OCI-LY1 (cell line): ENCODE results near the gene ZNF319.
A peak's percentile ranks its signal among the peaks of the same experiment; 100 is the strongest.

Experiments
- H2AFZ ChIP-seq: fragments of 200-600 bp; sonication (generic), shearing (Covaris generic); 2 replicates; pipeline ENCODE4 v1.6.0; 2014; ENCODE audit warnings: antibody characterized with exemption, mild to moderate bottlenecking, low read length
- H3F3A ChIP-seq: fragments of 200-600 bp; sonication (generic), shearing (Covaris generic); 2 replicates; pipeline ENCODE4 v1.6.0; 2014; ENCODE audit warnings: mild to moderate bottlenecking, antibody characterized with exemption, low read length, moderate library complexity; ENCODE audit not compliant: insufficient read depth
- H3K27ac ChIP-seq: fragments of 200-600 bp; sonication (generic); 2 replicates; pipeline ENCODE4 v1.5.1; 2014; ENCODE audit warnings: low read length, mixed run types, mild to moderate bottlenecking, low read depth; ENCODE audit not compliant: poor library complexity, severe bottlenecking
- H3K27me3 ChIP-seq: fragments of 200-600 bp; sonication (generic); 2 replicates; pipeline ENCODE4 v1.6.0; 2014; ENCODE audit warnings: antibody characterized with exemption, mild to moderate bottlenecking, low read length, moderate library complexity; ENCODE audit not compliant: insufficient read depth
- H3K36me3 ChIP-seq: fragments of 200-600 bp; sonication (generic); 2 replicates; pipeline ENCODE4 v1.6.1; 2014; ENCODE audit warnings: mild to moderate bottlenecking, antibody characterized with exemption, low read length, moderate library complexity, mixed read lengths; ENCODE audit not compliant: insufficient read depth
- H3K4me1 ChIP-seq: fragments of 200-600 bp; sonication (generic); 2 replicates; pipeline ENCODE4 v1.5.1; 2014; ENCODE audit warnings: mild to moderate bottlenecking, low read length, moderate library complexity; ENCODE audit not compliant: insufficient read depth, severe bottlenecking
- H3K4me2 ChIP-seq: fragments of 200-600 bp; sonication (generic), shearing (Covaris generic); 2 replicates; pipeline ENCODE4 v1.6.1; 2014; ENCODE audit warnings: low read length
- H3K4me3 ChIP-seq: fragments of 200-600 bp; sonication (generic); 2 replicates; pipeline ENCODE4 v1.5.1; 2014; ENCODE audit warnings: low read length, low read depth, mild to moderate bottlenecking, mixed read lengths; ENCODE audit not compliant: poor library complexity, severe bottlenecking
- H3K79me2 ChIP-seq: fragments of 200-600 bp; shearing (Covaris generic); 2 replicates; pipeline ENCODE4 v1.6.1; 2016; ENCODE audit warnings: mixed run types, low read length, mixed read lengths; ENCODE audit not compliant: insufficient read depth
- H3K9ac ChIP-seq: fragments of 200-600 bp; sonication (generic), shearing (Covaris generic); 2 replicates; pipeline ENCODE4 v1.6.1; 2014; ENCODE audit warnings: mild to moderate bottlenecking, low read length, mixed read lengths
- H3K9me2 ChIP-seq: fragments of 200-600 bp; sonication (generic), shearing (Covaris generic); 2 replicates; pipeline ENCODE4 v1.6.1; 2014; ENCODE audit warnings: low read depth, mild to moderate bottlenecking, low read length, mixed read lengths
- H3K9me3 ChIP-seq: fragments of 200-600 bp; shearing (Covaris generic); 2 replicates; pipeline ENCODE4 v1.6.1; 2014; ENCODE audit warnings: low read length, mixed read lengths
- H4K20me1 ChIP-seq: fragments of 200-600 bp; sonication (generic), shearing (Covaris generic); 2 replicates; pipeline ENCODE4 v1.6.0; 2016; ENCODE audit warnings: mild to moderate bottlenecking, low read length; ENCODE audit not compliant: insufficient read depth
- EZH2 ChIP-seq: fragments of 200-600 bp; sonication (generic), shearing (Covaris generic); IDR thresholded peaks from 2 replicates; pipeline ENCODE4 v1.8.0; 2017; ENCODE audit warnings: borderline replicate concordance, mixed run types, mild to moderate bottlenecking, antibody characterized with exemption, low read length, moderate library complexity, mixed read lengths
- TF ChIP-seq, protein P1 (sequence below): fragments of 200-600 bp; sonication (generic), shearing (Covaris generic); IDR thresholded peaks from 2 replicates; pipeline ENCODE4 v1.5.1; 2017; ENCODE audit warnings: mild to moderate bottlenecking, antibody characterized with exemption, low read length, moderate library complexity, mixed read lengths

The ZNF319 gene

DNA sequence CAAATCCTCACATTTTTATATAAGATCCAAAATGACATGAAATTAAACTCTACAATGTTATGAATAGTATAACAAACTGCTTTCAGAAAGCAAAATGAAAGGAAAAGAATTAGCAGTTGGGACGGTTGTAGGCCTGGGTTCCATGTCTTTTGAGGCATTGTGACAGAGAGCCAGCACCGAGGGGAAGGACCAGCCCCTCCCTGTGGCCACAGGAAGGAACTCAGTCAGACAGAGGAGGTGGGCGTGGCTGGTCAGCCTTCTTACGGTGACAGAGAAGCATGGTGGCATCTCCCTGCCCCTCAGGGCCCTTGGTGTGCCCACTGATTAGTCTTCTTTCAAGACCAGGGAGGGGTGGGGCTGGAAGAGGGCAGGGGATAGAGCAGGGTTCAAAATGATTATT is 5.7 kb downstream of the ZNF319 start:
- H3K9ac ChIP-seq, result no peak overlapping the region
- no peak overlapping the region for H3K4me3 ChIP-seq
- H4K20me1 ChIP-seq, result no peaks in the 10 kb centered on the region
- H3K79me2 ChIP-seq, result no peaks in the 10 kb centered on the region
- H3K27ac ChIP-seq, result no peak overlapping the region
- H3K9me3 ChIP-seq, result no peaks in the 10 kb centered on the region
- H3K4me1 ChIP-seq, result peaks cover 11% of the 10 kb centered on the region
- H3K9me2 ChIP-seq, result no peaks in the 10 kb centered on the region
- H3K36me3 ChIP-seq, result peaks cover 19% of the 10 kb centered on the region
- H3F3A ChIP-seq, result no peaks in the 10 kb centered on the region
- H3K27me3 ChIP-seq, result 0 out of 2 replicates have a peak, but pooled peaks cover 6% of the 10 kb centered on the region
- H3K4me2 ChIP-seq, result no peak overlapping the region
- TF ChIP-seq, protein P1, sequence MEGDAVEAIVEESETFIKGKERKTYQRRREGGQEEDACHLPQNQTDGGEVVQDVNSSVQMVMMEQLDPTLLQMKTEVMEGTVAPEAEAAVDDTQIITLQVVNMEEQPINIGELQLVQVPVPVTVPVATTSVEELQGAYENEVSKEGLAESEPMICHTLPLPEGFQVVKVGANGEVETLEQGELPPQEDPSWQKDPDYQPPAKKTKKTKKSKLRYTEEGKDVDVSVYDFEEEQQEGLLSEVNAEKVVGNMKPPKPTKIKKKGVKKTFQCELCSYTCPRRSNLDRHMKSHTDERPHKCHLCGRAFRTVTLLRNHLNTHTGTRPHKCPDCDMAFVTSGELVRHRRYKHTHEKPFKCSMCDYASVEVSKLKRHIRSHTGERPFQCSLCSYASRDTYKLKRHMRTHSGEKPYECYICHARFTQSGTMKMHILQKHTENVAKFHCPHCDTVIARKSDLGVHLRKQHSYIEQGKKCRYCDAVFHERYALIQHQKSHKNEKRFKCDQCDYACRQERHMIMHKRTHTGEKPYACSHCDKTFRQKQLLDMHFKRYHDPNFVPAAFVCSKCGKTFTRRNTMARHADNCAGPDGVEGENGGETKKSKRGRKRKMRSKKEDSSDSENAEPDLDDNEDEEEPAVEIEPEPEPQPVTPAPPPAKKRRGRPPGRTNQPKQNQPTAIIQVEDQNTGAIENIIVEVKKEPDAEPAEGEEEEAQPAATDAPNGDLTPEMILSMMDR, result peak; percentile 32; the same call in 1 of the 2 replicates
- TF ChIP-seq EZH2, result no peak
- H2AFZ ChIP-seq, result no peak overlapping the region

DNA sequence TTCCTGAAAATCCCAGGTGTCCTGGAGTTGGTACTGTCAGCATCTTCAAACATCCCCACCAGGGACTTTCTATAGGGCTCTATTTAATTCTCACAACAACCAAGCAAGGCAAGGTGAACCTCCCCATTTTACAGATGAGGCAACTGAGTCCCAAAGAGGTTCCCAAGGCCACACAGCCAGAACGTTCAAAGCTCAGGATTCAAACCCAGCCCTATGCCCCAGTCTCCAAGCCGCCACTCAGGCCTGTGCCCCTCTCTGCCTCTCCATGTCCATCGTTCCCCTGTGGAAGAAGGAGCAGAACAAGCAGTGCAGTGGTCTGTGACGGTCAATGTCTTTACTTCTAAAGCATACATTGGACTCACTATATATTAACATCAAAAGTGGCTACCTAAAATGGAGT is 6.1 kb downstream of the ZNF319 start:
- TF ChIP-seq, protein P1, result no peak
- H2AFZ ChIP-seq, result no peak overlapping the region
- no peak overlapping the region for H3K4me2 ChIP-seq
- no peaks in the 10 kb centered on the region for H3K79me2 ChIP-seq
- no peaks in the 10 kb centered on the region for H3F3A ChIP-seq
- H3K9me3 ChIP-seq, result no peaks in the 10 kb centered on the region
- H3K27me3 ChIP-seq, result 0 out of 2 replicates have a peak, but pooled peaks cover 6% of the 10 kb centered on the region
- no peak overlapping the region for H3K27ac ChIP-seq
- peaks cover 19% of the 10 kb centered on the region for H3K36me3 ChIP-seq
- H3K4me3 ChIP-seq, result no peak overlapping the region
- no peaks in the 10 kb centered on the region for H3K9me2 ChIP-seq
- no peak overlapping the region for H3K9ac ChIP-seq
- no peaks in the 10 kb centered on the region for H4K20me1 ChIP-seq
- peaks cover 7% of the 10 kb centered on the region for H3K4me1 ChIP-seq

DNA sequence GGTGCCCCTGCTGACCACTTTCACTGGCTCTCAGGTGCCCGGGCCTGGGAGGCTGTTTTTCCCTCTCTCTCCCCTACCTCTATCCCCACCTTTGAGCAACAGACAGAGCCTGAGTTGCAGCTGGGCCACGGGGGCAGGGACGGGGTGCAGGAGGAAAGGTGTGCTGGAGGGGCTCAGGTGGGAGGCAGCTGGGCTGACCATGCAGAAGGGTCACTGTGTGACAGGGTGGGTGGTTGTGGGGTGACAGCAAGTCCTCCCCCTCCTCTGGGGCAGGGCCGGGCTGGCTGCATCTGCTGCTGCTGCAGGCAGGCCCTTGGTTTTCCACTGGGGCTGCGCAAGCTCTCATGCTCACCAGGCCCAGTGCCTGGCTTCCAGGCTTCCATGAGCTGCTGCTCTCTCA is 6.6 kb downstream of the ZNF319 start:
- H3K4me1 ChIP-seq, result peaks cover 2% of the 10 kb centered on the region
- no peak overlapping the region for H3K4me3 ChIP-seq
- no peaks in the 10 kb centered on the region for H3K79me2 ChIP-seq
- no peak for TF ChIP-seq EZH2
- TF ChIP-seq, protein P1, result no peak
- H3K27ac ChIP-seq, result no peak overlapping the region
- H4K20me1 ChIP-seq, result no peaks in the 10 kb centered on the region
- H3K9ac ChIP-seq, result no peak overlapping the region
- no peaks in the 10 kb centered on the region for H3K9me2 ChIP-seq
- peaks cover 19% of the 10 kb centered on the region for H3K36me3 ChIP-seq
- no peak overlapping the region for H3K4me2 ChIP-seq
- no peak overlapping the region for H2AFZ ChIP-seq
- 0 out of 2 replicates have a peak, but pooled peaks cover 6% of the 10 kb centered on the region for H3K27me3 ChIP-seq
- H3F3A ChIP-seq, result no peaks in the 10 kb centered on the region
- no peaks in the 10 kb centered on the region for H3K9me3 ChIP-seq
